IMR-90 (cell line): ENCODE results near the gene TEX11. TPM values are rescaled to one million over a fixed set of nuclear protein-coding genes. Genes with fewer than 3 reads are reported as not detected.

Source experiments
- ATAC-seq: fragments of 200-7000 bp; cut with Tn5 transposase; 2 replicates; pipeline ENCODE4 v1.9.1; 2020; ENCODE audit warnings: low read depth, mild to moderate bottlenecking, moderate library complexity
- BruUV-seq: library from RNA; stranded (reverse); fragments of 400-500 nt; replicated peaks from 2 replicates; lab custom pipeline; 2021; lab: Mats Ljungman, UMichigan
- CTCF ChIA-PET: fragments of 300-600 bp; formaldehyde crosslinking; extraction: SDS; loops from one replicate; lab custom pipeline; 2021; ENCODE audit warnings: antibody characterized with exemption; lab: Yijun Ruan, JAX
- POLR2A ChIA-PET: fragments of 300-600 bp; sonication (Branson Sonifier 250); formaldehyde crosslinking; loops from one replicate; lab custom pipeline; 2022; ENCODE audit warnings: antibody characterized with exemption; ENCODE audit not compliant: unreplicated experiment; lab: Charles Lee
- DNase-seq: peaks from one replicate; pipeline ENCODE4 v3.0.0; 2013
- H2AFZ ChIP-seq: replicated peaks from 2 replicates; pipeline ENCODE3; 2013; ENCODE audit warnings: low read length, mild to moderate bottlenecking; ENCODE audit not compliant: poor library complexity
- H2AK5ac ChIP-seq: 2 replicates; pipeline ENCODE4 v1.6.1; 2013; ENCODE audit warnings: low read depth, low read length, inconsistent platforms
- H2AK9ac ChIP-seq: replicated peaks from 2 replicates; pipeline ENCODE3; 2013; ENCODE audit warnings: mild to moderate bottlenecking, low read depth, low read length, moderate library complexity; ENCODE audit not compliant: poor library complexity
- H2BK120ac ChIP-seq: 2 replicates; pipeline ENCODE4 v1.6.1; 2013; ENCODE audit warnings: low read depth, low read length, inconsistent platforms
- H2BK15ac ChIP-seq: 3 replicates; pipeline ENCODE4 v1.6.1; 2013; ENCODE audit warnings: low read depth, low read length, inconsistent platforms
- H2BK20ac ChIP-seq: 2 replicates; pipeline ENCODE4 v1.6.1; 2013; ENCODE audit warnings: low read depth, mild to moderate bottlenecking, inconsistent platforms, low read length, moderate library complexity
- H2BK5ac ChIP-seq: 2 replicates; pipeline ENCODE4 v1.6.1; 2013; ENCODE audit warnings: mild to moderate bottlenecking, low read depth, low read length, inconsistent platforms; ENCODE audit not compliant: poor library complexity, severe bottlenecking
- H3K14ac ChIP-seq: replicated peaks from 2 replicates; pipeline ENCODE4 v1.6.1; 2013; ENCODE audit warnings: low read depth, low read length, inconsistent platforms
- H3K18ac ChIP-seq: 2 replicates; pipeline ENCODE4 v1.6.1; 2013; ENCODE audit warnings: low read depth, low read length, control low read depth
- H3K23ac ChIP-seq: 2 replicates; pipeline ENCODE4 v1.6.1; 2013; ENCODE audit warnings: low read depth, low read length, inconsistent platforms
- H3K27ac ChIP-seq: 2 replicates; pipeline ENCODE4 v1.5.1; 2013; ENCODE audit warnings: mild to moderate bottlenecking, control low read depth, low read length; ENCODE audit not compliant: insufficient read depth
- H3K27me3 ChIP-seq: 2 replicates; pipeline ENCODE4 v1.6.1; 2013; ENCODE audit warnings: low read length; ENCODE audit not compliant: control insufficient read depth, insufficient read depth
- H3K36me3 ChIP-seq: 2 replicates; pipeline ENCODE4 v1.6.1; 2013; ENCODE audit warnings: low read length, mixed read lengths; ENCODE audit not compliant: control insufficient read depth, insufficient read depth
- H3K4ac ChIP-seq: 2 replicates; pipeline ENCODE4 v1.6.1; 2013; ENCODE audit warnings: low read depth, low read length, inconsistent platforms
- H3K4me1 ChIP-seq: 2 replicates; pipeline ENCODE4 v1.6.1; 2013; ENCODE audit warnings: low read length, mixed read lengths; ENCODE audit not compliant: control insufficient read depth, insufficient read depth
- H3K4me2 ChIP-seq: 2 replicates; pipeline ENCODE4 v1.6.1; 2013; ENCODE audit warnings: low read depth, mild to moderate bottlenecking, control low read depth, low read length, moderate library complexity
- H3K4me3 ChIP-seq: 2 replicates; pipeline ENCODE4 v1.5.1; 2013; ENCODE audit warnings: low read depth, mild to moderate bottlenecking, control low read depth, low read length, moderate library complexity; ENCODE audit not compliant: insufficient read depth
- H3K56ac ChIP-seq: 2 replicates; pipeline ENCODE4 v1.6.1; 2013; ENCODE audit warnings: low read length, inconsistent platforms; ENCODE audit not compliant: insufficient read depth; ENCODE audit errors: extremely low read depth
- H3K79me1 ChIP-seq, 2 experiments: 2 replicates each; pipeline ENCODE4 v1.6.1; 2013; ENCODE audit warnings: low read length in 2 of 2, inconsistent platforms in 1 of 2, low read depth in 1 of 2
- H3K9ac ChIP-seq: 2 replicates; pipeline ENCODE4 v1.6.1; 2013; ENCODE audit warnings: low read depth, low read length, control low read depth
- H3K9me1 ChIP-seq: 2 replicates; pipeline ENCODE4 v1.6.1; 2013; ENCODE audit warnings: low read length, inconsistent platforms; ENCODE audit not compliant: insufficient read depth
- H3K9me3 ChIP-seq: 2 replicates; pipeline ENCODE4 v1.6.1; 2013; ENCODE audit warnings: low read length; ENCODE audit not compliant: control insufficient read depth, insufficient read depth
- H4K20me1 ChIP-seq: 2 replicates; pipeline ENCODE4 v1.6.1; 2013; ENCODE audit warnings: low read length, inconsistent platforms; ENCODE audit not compliant: insufficient read depth
- H4K5ac ChIP-seq: 2 replicates; pipeline ENCODE4 v1.6.1; 2013; ENCODE audit warnings: mild to moderate bottlenecking, low read depth, low read length, control low read depth
- H4K8ac ChIP-seq, 2 experiments: 2 replicates each; pipeline ENCODE4 v1.6.1; 2013; ENCODE audit warnings: low read depth in 2 of 2, low read length in 2 of 2, control low read depth in 1 of 2, inconsistent platforms in 1 of 2
- H4K91ac ChIP-seq: 2 replicates; pipeline ENCODE4 v1.6.1; 2013; ENCODE audit warnings: low read depth, low read length, inconsistent platforms; ENCODE audit not compliant: insufficient read depth
- CTCF ChIP-seq: conservative IDR thresholded peaks from 2 replicates; pipeline ENCODE4 v1.5.1; 2012; ENCODE audit warnings: mild to moderate bottlenecking, low read depth, low read length, improper control_type of control experiment
- ELK1 ChIP-seq: fragments of 150-350 bp; IDR thresholded peaks from 2 replicates; pipeline ENCODE4 v1.6.1; 2016; ENCODE audit warnings: low read depth, mild to moderate bottlenecking, low read length, moderate library complexity, borderline replicate concordance
- RCOR1 ChIP-seq: IDR thresholded peaks from 2 replicates; pipeline ENCODE4 v1.6.1; 2012; ENCODE audit warnings: mild to moderate bottlenecking, low read length, improper control_type of control experiment; ENCODE audit not compliant: insufficient replicate concordance
- RFX5 ChIP-seq: IDR thresholded peaks from 2 replicates; pipeline ENCODE4 v1.8.0; 2012; ENCODE audit warnings: low read depth, mild to moderate bottlenecking, low read length, moderate library complexity
- USF2 ChIP-seq: fragments of 150-350 bp; IDR thresholded peaks from 2 replicates; pipeline ENCODE4 v1.6.1; 2017; ENCODE audit warnings: mild to moderate bottlenecking, antibody characterized with exemption, low read length, low read depth
- WGBS, 2 experiments: methylation state at CpG; one replicate each; pipeline versions ENCODE4 v1.1.5 to v1.1.7; 2013; ENCODE audit warnings: missing lambda C conversion rate in 2 of 2; ENCODE audit not compliant: insufficient read length in 1 of 2; ENCODE audit errors: extremely low coverage in 2 of 2; 5-methylcytosine and 5-hydroxymethylcytosine counted together
- dilution Hi-C: fragments of 300-500 bp; cut with HindIII; formaldehyde crosslinking; loops from one replicate; pipeline ENCODE4 v1.14.3; 2018; ENCODE audit warnings: low sequenced_read_pairs; ENCODE audit not compliant: unreplicated experiment
- in situ Hi-C: fragments of 300-500 bp; cut with MboI; formaldehyde crosslinking; loops from 3 replicates; pipeline ENCODE4 v1.14.3; 2019; ENCODE audit warnings: low sequenced_read_pairs, inconsistent platforms, mixed read lengths
- intact Hi-C: fragments of 100-400 bp; cut with micrococcal nuclease; formaldehyde crosslinking; loops from 2 replicates; pipeline ENCODE4 v1.10.0; 2022
- polyA plus RNA-seq, 3 experiments: library from polyadenylated mRNA; depleted of rRNA; stranded (reverse); fragments of >200 nt; gene quantifications; 2 replicates each; pipeline ENCODE4 v1.2.3, GENCODE V29; 2012; ENCODE audit warnings: low replicate concordance in 1 of 3
- total RNA-seq: library from RNA; depleted of rRNA; stranded (reverse); fragments of >200 nt; gene quantifications from 2 replicates; pipeline ENCODE4 v1.2.3, GENCODE V29; 2012

The TEX11 gene
- total and polyA plus RNA-seq, 2 of the 4 experiments (the other 2 are of a cell fraction) = not detected

GRCh38 chrX:70808942-70809940 lies 99.3 kb downstream of the TEX11 start:
- H3K4ac ChIP-seq = no peak overlapping the region
- H2BK15ac ChIP-seq = no peak overlapping the region
- no peaks in the 10 kb centered on the region for H3K9me1 ChIP-seq
- no peak overlapping the region for H2AFZ ChIP-seq
- no peak overlapping the region for H3K18ac ChIP-seq
- no CpG with 5 or more reads among the region's 11 CpGs for WGBS, 2 experiments
- CTCF ChIA-PET = no interaction called here
- POLR2A ChIA-PET = no interaction called here
- dilution Hi-C loops = no loop called here
- H3K23ac ChIP-seq = no peak overlapping the region
- H2BK5ac ChIP-seq = no peak overlapping the region
- no peak for ATAC-seq
- no peaks in the 10 kb centered on the region for H3K79me1 ChIP-seq
- no peak for DNase-seq
- intact Hi-C loops = no loop called here
- no peaks in the 10 kb centered on the region for H3K4me1 ChIP-seq
- no peak overlapping the region for H4K91ac ChIP-seq
- H3K4me3 ChIP-seq = no peak overlapping the region
- no peak overlapping the region for H3K27ac ChIP-seq
- no peak overlapping the region for H4K5ac ChIP-seq
- H3K56ac ChIP-seq = no peak overlapping the region
- H3K9ac ChIP-seq = no peak overlapping the region
- no peaks in the 10 kb centered on the region for H3K9me3 ChIP-seq
- no peak overlapping the region for H2BK20ac ChIP-seq
- BruUV-seq = no TSS peak
- no peak overlapping the region for H3K4me2 ChIP-seq
- no peak overlapping the region for H4K8ac ChIP-seq
- H3K27me3 ChIP-seq = no peaks in the 10 kb centered on the region
- H4K20me1 ChIP-seq = no peaks in the 10 kb centered on the region
- in situ Hi-C loops = no loop called here
- H2AK9ac ChIP-seq = no peak overlapping the region
- no peak overlapping the region for H2AK5ac ChIP-seq
- H3K36me3 ChIP-seq = no peaks in the 10 kb centered on the region
- no peak overlapping the region for H3K14ac ChIP-seq
- no peak overlapping the region for H2BK120ac ChIP-seq
- TF ChIP-seq RCOR1 (no peak), ELK1 (no peak), RFX5 (no peak), USF2 (no peak), CTCF (no peak)
